ENCODE results near the gene VPS37C. TPM values are rescaled to one million over a fixed set of nuclear protein-coding genes. Genes with fewer than 3 reads are reported as not detected.
A peak's percentile ranks its signal among the peaks of the same experiment; 100 is the strongest.

The VPS37C gene
- total and polyA plus RNA-seq, 10 of the 15 experiments (the other 5 are each of a cell fraction or from before 2014, with no cell fraction given) = 0.39 to 16.5 (median 7.8) TPM

GRCh38 chr11:61114913-61115312 is 46.3 kb downstream of the VPS37C start:
- no peak for TF ChIP-seq IRF3 (IDR thresholded peaks at IDR 0.05)
- TF ChIP-seq SUPT20H (IDR thresholded peaks at IDR 0.05; ENCODE audit: borderline replicate concordance, control insufficient read depth, low read depth, low read length) = no peak
- no peak for TF ChIP-seq BCL11A (IDR thresholded peaks at IDR 0.05; ENCODE audit: low read depth, low read length)
- TF ChIP-seq SPI1 (IDR thresholded peaks at IDR 0.05; ENCODE audit: borderline replicate concordance, insufficient read depth, low read depth, low read length) = peak; percentile 52; the same call in 1 of the 2 replicates
- no peak for TF ChIP-seq BCLAF1 (IDR thresholded peaks at IDR 0.05)
- TF ChIP-seq HDGF (IDR thresholded peaks at IDR 0.05) = no peak
- TF ChIP-seq ETV6 (conservative IDR thresholded peaks at IDR 0.05 in 1 of 2, IDR thresholded peaks at IDR 0.05 in 1 of 2; ENCODE audit: borderline replicate concordance in 1 of 2, low read depth in 1 of 2) = 0 out of 4 replicates have a peak, but pooled peaks of 1 of the 2 experiments have one; percentile 38
- no peak for TF ChIP-seq BCL3 (IDR thresholded peaks at IDR 0.05; ENCODE audit: borderline replicate concordance, insufficient read depth, low read depth, low read length, poor library complexity, severe bottlenecking)
- no peak for TF ChIP-seq RB1 (IDR thresholded peaks at IDR 0.05; ENCODE audit: borderline replicate concordance)
- no peak for TF ChIP-seq SREBF2 (IDR thresholded peaks at IDR 0.05; ENCODE audit: low read length)
- no peak for TF ChIP-seq YBX1 (IDR thresholded peaks at IDR 0.05)
- TF ChIP-seq ZNF207 (IDR thresholded peaks at IDR 0.05; ENCODE audit: borderline replicate concordance) = no peak
- TF ChIP-seq NFIC (IDR thresholded peaks at IDR 0.05; ENCODE audit: low read depth, low read length) = no peak
- TF ChIP-seq CBX3 (IDR thresholded peaks at IDR 0.05; ENCODE audit: borderline replicate concordance, low read depth) = no peak
- TF ChIP-seq ATF2 (IDR thresholded peaks at IDR 0.05; ENCODE audit: low read length) = no peak
- TF ChIP-seq ZNF24 (IDR thresholded peaks at IDR 0.05) = no peak
- no peak for TF ChIP-seq FOXM1 (IDR thresholded peaks at IDR 0.05; ENCODE audit: low read depth, low read length)
- no peaks in the 10 kb centered on the region for H4K20me1 ChIP-seq (ENCODE audit: control insufficient read depth, insufficient read depth)
- ChIA-PET RAD21 (ENCODE audit: unreplicated experiment) (no interaction called here), SMC1A (ENCODE audit: uncharacterized antibody, unreplicated experiment) (no interaction called here), CTCF (interaction anchor here (3.8 kb wide), 1 partner anchor 145 kb away, joined by 20 read pairs; no protein-coding TSS in a partner anchor), POLR2A (no interaction called here)
- ATAC-seq (peak; percentile 49), FAIRE-seq (no peak), DNase-seq (ENCODE audit: low read depth, low spot score) (no peak)
- WGBS (ENCODE audit: insufficient coverage, insufficient replicate concordance, low lambda C conversion rate, missing lambda C conversion rate) = 12% methylated on average over 8 of the region's 8 CpGs
- no peaks in the 10 kb centered on the region for H3K27me3 ChIP-seq (replicated peaks in 1 of 2; ENCODE audit: control insufficient read depth in 2 of 2, insufficient read depth in 2 of 2, low read length in 1 of 2)
- no peak overlapping the region for H3K4me2 ChIP-seq (ENCODE audit: control insufficient read depth, insufficient read depth)
- H3K4me3 ChIP-seq = no peak overlapping the region
- in situ Hi-C loops (cut with MboI) = no loop called here
- H3K79me2 ChIP-seq (ENCODE audit: control insufficient read depth, insufficient read depth, low read length) = no peaks in the 10 kb centered on the region
- intact Hi-C loops (cut with micrococcal nuclease; ENCODE audit: unreplicated experiment) = no loop called here
- H3K27ac ChIP-seq (ENCODE audit: control insufficient read depth, insufficient read depth) = no peak overlapping the region
- no TSS peak for BruUV-seq (replicated peaks)
- no peaks in the 10 kb centered on the region for H3K9me3 ChIP-seq (replicated peaks; ENCODE audit: control insufficient read depth, insufficient read depth, low read length)
- peaks cover 9% of the 10 kb centered on the region for H3K4me1 ChIP-seq (ENCODE audit: control insufficient read depth, insufficient read depth, low read length)
- no peaks in the 10 kb centered on the region for H3K36me3 ChIP-seq (ENCODE audit: control insufficient read depth in 2 of 2, insufficient read depth in 2 of 2, low read length in 1 of 2)
- H3K9ac ChIP-seq (ENCODE audit: control insufficient read depth, insufficient read depth, low read length) = no peak overlapping the region
- no peak overlapping the region for H2AFZ ChIP-seq (ENCODE audit: control insufficient read depth, low read depth, low read length)

All from GM12878 (cell line).